Trophoblast cell (in vitro differentiated cells and primary cell): ENCODE data around the gene SGPP2.

Source experiments
- DNase-seq, 2 donors: peaks; one replicate each; pipeline ENCODE4 v3.0.0-alpha.2; 2016
- H2AFZ ChIP-seq: 2 replicates; pipeline ENCODE4 v1.6.1; 2013; ENCODE audit warnings: low read length, moderate library complexity, mild to moderate bottlenecking; ENCODE audit not compliant: insufficient read depth, poor library complexity
- H2AK5ac ChIP-seq: 2 replicates; pipeline ENCODE4 v1.6.1; 2013; ENCODE audit warnings: mild to moderate bottlenecking, low read length
- H2BK120ac ChIP-seq: 2 replicates; pipeline ENCODE4 v1.6.1; 2013; ENCODE audit warnings: low read length, mild to moderate bottlenecking, moderate library complexity; ENCODE audit not compliant: insufficient read depth, poor library complexity
- H2BK12ac ChIP-seq: 2 replicates; pipeline ENCODE4 v1.6.1; 2013; ENCODE audit warnings: mild to moderate bottlenecking, low read length, moderate library complexity
- H2BK5ac ChIP-seq: 2 replicates; pipeline ENCODE4 v1.6.1; 2013; ENCODE audit warnings: low read length, low read depth, moderate library complexity, mild to moderate bottlenecking; ENCODE audit not compliant: poor library complexity
- H3K14ac ChIP-seq: 2 replicates; pipeline ENCODE4 v1.6.1; 2013; ENCODE audit warnings: mild to moderate bottlenecking, low read length
- H3K18ac ChIP-seq: 2 replicates; pipeline ENCODE4 v1.6.1; 2013; ENCODE audit warnings: mild to moderate bottlenecking, low read length
- H3K23ac ChIP-seq: 2 replicates; pipeline ENCODE4 v1.6.1; 2013; ENCODE audit warnings: low read length
- H3K27ac ChIP-seq: 2 replicates; pipeline ENCODE4 v1.5.1; 2013; ENCODE audit warnings: low read depth, mild to moderate bottlenecking, inconsistent platforms, low read length, moderate library complexity
- H3K27me3 ChIP-seq: 2 replicates; pipeline ENCODE4 v1.6.1; 2013; ENCODE audit warnings: inconsistent platforms, mild to moderate bottlenecking, low read length, moderate library complexity; ENCODE audit not compliant: insufficient read depth
- H3K36me3 ChIP-seq, 2 experiments: 1 replicate in 1 of 2; 2 replicates in 1 of 2; pipeline ENCODE4 v1.6.1; 2013; ENCODE audit warnings: low read length in 2 of 2, mild to moderate bottlenecking in 2 of 2, moderate library complexity in 1 of 2; ENCODE audit not compliant: insufficient read depth in 2 of 2, control insufficient read depth in 1 of 2
- H3K4ac ChIP-seq: 2 replicates; pipeline ENCODE4 v1.6.1; 2013; ENCODE audit warnings: low read depth, mild to moderate bottlenecking, low read length, moderate library complexity
- H3K4me1 ChIP-seq, 2 experiments: 1 replicate in 1 of 2; 2 replicates in 1 of 2; pipeline ENCODE4 v1.6.1; 2013; ENCODE audit warnings: low read length in 2 of 2, mild to moderate bottlenecking in 2 of 2, moderate library complexity in 1 of 2; ENCODE audit not compliant: insufficient read depth in 2 of 2, control insufficient read depth in 1 of 2
- H3K4me2 ChIP-seq: 2 replicates; pipeline ENCODE4 v1.6.1; 2013; ENCODE audit warnings: inconsistent platforms, mild to moderate bottlenecking, low read length, moderate library complexity
- H3K4me3 ChIP-seq: 2 replicates; pipeline ENCODE4 v1.5.1; 2013; ENCODE audit warnings: mild to moderate bottlenecking, low read depth, low read length, inconsistent platforms
- H3K79me1 ChIP-seq: one replicate; pipeline ENCODE4 v1.6.1; 2013; ENCODE audit warnings: low read length
- H3K79me2 ChIP-seq: 2 replicates; pipeline ENCODE4 v1.6.1; 2013; ENCODE audit warnings: low read length, mild to moderate bottlenecking; ENCODE audit not compliant: control insufficient read depth, insufficient read depth, poor library complexity
- H3K9ac ChIP-seq: 2 replicates; pipeline ENCODE4 v1.6.1; 2013; ENCODE audit warnings: mild to moderate bottlenecking, low read length
- H3K9me3 ChIP-seq: 2 replicates; pipeline ENCODE4 v1.6.1; 2013; ENCODE audit warnings: low read depth, mild to moderate bottlenecking, control low read depth, inconsistent platforms, low read length; ENCODE audit not compliant: insufficient read depth
- H4K12ac ChIP-seq: 2 replicates; pipeline ENCODE4 v1.6.1; 2013; ENCODE audit warnings: low read depth, mild to moderate bottlenecking, low read length, moderate library complexity
- H4K8ac ChIP-seq: 2 replicates; pipeline ENCODE4 v1.6.1; 2013; ENCODE audit warnings: low read depth, mild to moderate bottlenecking, low read length, moderate library complexity
- H4K91ac ChIP-seq: one replicate; pipeline ENCODE4 v1.6.1; 2013; ENCODE audit warnings: low read depth, mild to moderate bottlenecking, low read length, moderate library complexity
- WGBS: extraction: QIAGEN DNeasy Blood & Tissue Kit; methylation state at CpG from one replicate; pipeline ENCODE4 v1.1.7; 2013; ENCODE audit warnings: missing lambda C conversion rate; ENCODE audit not compliant: insufficient read length, insufficient coverage; ENCODE audit errors: extremely low coverage; 5-methylcytosine and 5-hydroxymethylcytosine counted together

SGPP2 gene

GRCh38 chr2:222421626-222422025 is 2.7 kb upstream of the SGPP2 start:
- no peak overlapping the region for H4K91ac ChIP-seq
- H3K79me1 ChIP-seq = no peaks in the 10 kb centered on the region
- H3K79me2 ChIP-seq = no peaks in the 10 kb centered on the region
- H3K27me3 ChIP-seq = peaks cover 41% of the 10 kb centered on the region
- no CpG with 5 or more reads among the region's 1 CpG for WGBS
- H3K14ac ChIP-seq = no peak overlapping the region
- H3K4ac ChIP-seq = no peak overlapping the region
- H3K18ac ChIP-seq = no peak overlapping the region
- no peak overlapping the region for H2AK5ac ChIP-seq
- peaks cover 5 to 7% of the 10 kb centered on the region in 2 experiments for H3K4me1 ChIP-seq
- no peak overlapping the region for H4K12ac ChIP-seq
- no peak overlapping the region for H3K4me3 ChIP-seq
- peak; percentile 52 to 81 for DNase-seq
- H3K9ac ChIP-seq = no peak overlapping the region
- H3K27ac ChIP-seq = no peak overlapping the region
- no peak overlapping the region for H4K8ac ChIP-seq
- H2AFZ ChIP-seq = no peak overlapping the region
- no peak overlapping the region for H2BK5ac ChIP-seq
- H3K36me3 ChIP-seq = no peaks in the 10 kb centered on the region
- H2BK120ac ChIP-seq = no peak overlapping the region
- H2BK12ac ChIP-seq = no peak overlapping the region
- H3K4me2 ChIP-seq = no peak overlapping the region
- peaks cover 6% of the 10 kb centered on the region for H3K9me3 ChIP-seq
- H3K23ac ChIP-seq = no peak overlapping the region

GRCh38 chr2:222423186-222423585 is 1.2 kb upstream of the SGPP2 start:
- Histone ChIP-seq H2BK12ac (no peak overlapping the region), H2AFZ (no peak overlapping the region), H3K4me1 (peaks cover 5 to 7% of the 10 kb centered on the region in 2 experiments), H3K27me3 (peaks cover 48% of the 10 kb centered on the region), H3K36me3 (no peaks in the 10 kb centered on the region), H3K79me2 (no peaks in the 10 kb centered on the region), H3K4me2 (no peak overlapping the region), H3K23ac (no peak overlapping the region), H4K8ac (no peak overlapping the region), H3K4ac (no peak overlapping the region), H2AK5ac (no peak overlapping the region), H3K18ac (no peak overlapping the region), H3K9ac (no peak overlapping the region), H3K9me3 (peaks cover 6% of the 10 kb centered on the region), H3K79me1 (no peaks in the 10 kb centered on the region), H3K14ac (no peak overlapping the region), H3K27ac (no peak overlapping the region), H4K12ac (no peak overlapping the region), H3K4me3 (no peak overlapping the region), H4K91ac (no peak overlapping the region), H2BK120ac (no peak overlapping the region), H2BK5ac (no peak overlapping the region)
- DNase-seq = no peak
- WGBS = no CpG with 5 or more reads among the region's 3 CpGs

GRCh38 chr2:222423632-222424275 is 589 bp upstream of the SGPP2 start:
- Histone ChIP-seq H2AFZ (no peak overlapping the region), H3K4me1 (peaks cover 5 to 7% of the 10 kb centered on the region in 2 experiments), H2BK12ac (no peak overlapping the region), H4K12ac (no peak overlapping the region), H4K8ac (no peak overlapping the region), H3K4me2 (peak overlapping the region; percentile 85), H3K79me1 (no peaks in the 10 kb centered on the region), H2BK120ac (no peak overlapping the region), H3K4ac (no peak overlapping the region), H2BK5ac (no peak overlapping the region), H3K27ac (no peak overlapping the region), H3K9ac (no peak overlapping the region), H3K79me2 (no peaks in the 10 kb centered on the region), H3K9me3 (peaks cover 6% of the 10 kb centered on the region), H2AK5ac (no peak overlapping the region), H3K18ac (no peak overlapping the region), H3K36me3 (no peaks in the 10 kb centered on the region), H3K23ac (no peak overlapping the region), H3K4me3 (no peak overlapping the region), H3K14ac (no peak overlapping the region), H3K27me3 (peaks cover 48% of the 10 kb centered on the region), H4K91ac (no peak overlapping the region)
- DNase-seq = peak; percentile 63 to 70
- no CpG with 5 or more reads among the region's 23 CpGs for WGBS

GRCh38 chr2:222424729-222425671 is 657 bp downstream of the SGPP2 start:
- no peak overlapping the region for H2AK5ac ChIP-seq
- H3K9ac ChIP-seq = no peak overlapping the region
- WGBS = no CpG with 5 or more reads among the region's 74 CpGs
- H3K23ac ChIP-seq = no peak overlapping the region
- H3K14ac ChIP-seq = no peak overlapping the region
- H3K4me1 ChIP-seq = peaks cover 5 to 7% of the 10 kb centered on the region in 2 experiments
- no peak overlapping the region for H2BK120ac ChIP-seq
- no peak overlapping the region for H2BK12ac ChIP-seq
- H3K4me2 ChIP-seq = peak overlapping the region; percentile 85
- no peak overlapping the region for H4K91ac ChIP-seq
- no peak overlapping the region for H3K27ac ChIP-seq
- no peaks in the 10 kb centered on the region for H3K79me1 ChIP-seq
- no peaks in the 10 kb centered on the region for H3K79me2 ChIP-seq
- no peak overlapping the region for H3K18ac ChIP-seq
- H3K4me3 ChIP-seq = peak overlapping the region; percentile 58
- H3K4ac ChIP-seq = no peak overlapping the region
- peaks cover 6% of the 10 kb centered on the region for H3K9me3 ChIP-seq
- H2AFZ ChIP-seq = no peak overlapping the region
- H2BK5ac ChIP-seq = no peak overlapping the region
- no peak overlapping the region for H4K12ac ChIP-seq
- DNase-seq = peak in 1 of 2 donors; percentile 33
- H3K36me3 ChIP-seq = no peaks in the 10 kb centered on the region
- H3K27me3 ChIP-seq = peaks cover 48% of the 10 kb centered on the region
- H4K8ac ChIP-seq = no peak overlapping the region
